Hepatocyte (in vitro differentiated cells): ENCODE results near the gene ARHGAP6.

ENCODE experiments used
- CTCF ChIP-seq: fragments of 200-600 bp; sonication (generic); IDR thresholded peaks from 2 replicates; pipeline ENCODE4 v1.5.1; 2016; ENCODE audit warnings: antibody characterized with exemption, mild to moderate bottlenecking; ENCODE audit not compliant: poor library complexity
- EZH2phosphoT487 ChIP-seq: fragments of 200-600 bp; sonication (generic); IDR thresholded peaks from one replicate; pipeline ENCODE4 v1.6.1; 2018; ENCODE audit warnings: antibody characterized with exemption, mild to moderate bottlenecking, low read depth, moderate library complexity; ENCODE audit not compliant: unreplicated experiment, severe bottlenecking

GRCh38 chrX:11214346-11215190 lies 451.2 kb downstream of the ARHGAP6 start:
- no peak for TF ChIP-seq CTCF
- TF ChIP-seq EZH2phosphoT487: no peak
